VCaP (cell line): ENCODE measurements around the gene ERMAP.
A peak's percentile ranks its signal among the peaks of the same experiment; 100 is the strongest.
"Not testable (repeated sequence)": the region's sequence is repeated elsewhere in the genome, so short reads cannot be mapped to it uniquely, and the experiment has no call there.

Experiments
- H3K27ac ChIP-seq: fragments of 450-650 bp; 2 replicates; pipeline ENCODE4 v1.5.1; 2017
- CTCF ChIP-seq: fragments of 450-650 bp; conservative IDR thresholded peaks from 2 replicates; pipeline ENCODE4 v1.5.1; 2017; ENCODE audit warnings: mild to moderate bottlenecking, moderate library complexity

Gene ERMAP

GRCh38 chr1:42807056-42807668 is 9.8 kb upstream of the ERMAP start:
- no peak overlapping the region for H3K27ac ChIP-seq
- TF ChIP-seq CTCF: no peak

- not testable (repeated sequence) for H3K27ac ChIP-seq
Measured at GRCh38 chr1:42814815-42815214, 2.1 kb upstream of the ERMAP start.

- H3K27ac ChIP-seq: peak overlapping the region; percentile 92
- TF ChIP-seq CTCF: no peak
Measured at GRCh38 chr1:42815941-42816584, 859 bp upstream of the ERMAP start.

- peak overlapping the region; percentile 92 for H3K27ac ChIP-seq
Measured at GRCh38 chr1:42817440-42817767, 482 bp downstream of the ERMAP start.

GRCh38 chr1:42817976-42818375 is 1.1 kb downstream of the ERMAP start:
- TF ChIP-seq CTCF: no peak

More at GRCh38 chr1:42817440-42817767, 482 bp downstream of the ERMAP start:
- TF ChIP-seq CTCF: no peak

GRCh38 chr1:42820813-42821212 is 3.9 kb downstream of the ERMAP start:
- no peak for TF ChIP-seq CTCF
- no peak overlapping the region for H3K27ac ChIP-seq

More at GRCh38 chr1:42817976-42818375, 1.1 kb downstream of the ERMAP start:
- no peak overlapping the region for H3K27ac ChIP-seq

- H3K27ac ChIP-seq: no peak overlapping the region
- TF ChIP-seq CTCF: no peak
Measured at GRCh38 chr1:42821690-42822089, 4.8 kb downstream of the ERMAP start.

- no peak for TF ChIP-seq CTCF
- H3K27ac ChIP-seq: no peak overlapping the region
Measured at GRCh38 chr1:42822800-42823392, 6.0 kb downstream of the ERMAP start.
